HG03439 (cell line): ENCODE measurements around the gene GABRD.
"Not testable (repeated sequence)": the region's sequence is repeated elsewhere in the genome, so short reads cannot be mapped to it uniquely, and the experiment has no call there.

Experiments
- ATAC-seq: cut with Tn5 transposase; IDR thresholded peaks from one replicate; pipeline ENCODE4 v1.9.1; 2021; ENCODE audit warnings: mild to moderate bottlenecking, moderate library complexity; ENCODE audit not compliant: unreplicated experiment

Gene GABRD, protein sequence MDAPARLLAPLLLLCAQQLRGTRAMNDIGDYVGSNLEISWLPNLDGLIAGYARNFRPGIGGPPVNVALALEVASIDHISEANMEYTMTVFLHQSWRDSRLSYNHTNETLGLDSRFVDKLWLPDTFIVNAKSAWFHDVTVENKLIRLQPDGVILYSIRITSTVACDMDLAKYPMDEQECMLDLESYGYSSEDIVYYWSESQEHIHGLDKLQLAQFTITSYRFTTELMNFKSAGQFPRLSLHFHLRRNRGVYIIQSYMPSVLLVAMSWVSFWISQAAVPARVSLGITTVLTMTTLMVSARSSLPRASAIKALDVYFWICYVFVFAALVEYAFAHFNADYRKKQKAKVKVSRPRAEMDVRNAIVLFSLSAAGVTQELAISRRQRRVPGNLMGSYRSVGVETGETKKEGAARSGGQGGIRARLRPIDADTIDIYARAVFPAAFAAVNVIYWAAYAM

GRCh38 chr1:2019172-2019543 is at the start of gene GABRD:
TSS of gene GABRD (plus strand) at chr1:2019345. CDS start at chr1:2019424, 79 bp downstream.
- no peak for ATAC-seq

- no peak for ATAC-seq
These were observed 49.6 kb upstream of the GABRD start for GRCh38 chr1:1969505-1969900.

DNA sequence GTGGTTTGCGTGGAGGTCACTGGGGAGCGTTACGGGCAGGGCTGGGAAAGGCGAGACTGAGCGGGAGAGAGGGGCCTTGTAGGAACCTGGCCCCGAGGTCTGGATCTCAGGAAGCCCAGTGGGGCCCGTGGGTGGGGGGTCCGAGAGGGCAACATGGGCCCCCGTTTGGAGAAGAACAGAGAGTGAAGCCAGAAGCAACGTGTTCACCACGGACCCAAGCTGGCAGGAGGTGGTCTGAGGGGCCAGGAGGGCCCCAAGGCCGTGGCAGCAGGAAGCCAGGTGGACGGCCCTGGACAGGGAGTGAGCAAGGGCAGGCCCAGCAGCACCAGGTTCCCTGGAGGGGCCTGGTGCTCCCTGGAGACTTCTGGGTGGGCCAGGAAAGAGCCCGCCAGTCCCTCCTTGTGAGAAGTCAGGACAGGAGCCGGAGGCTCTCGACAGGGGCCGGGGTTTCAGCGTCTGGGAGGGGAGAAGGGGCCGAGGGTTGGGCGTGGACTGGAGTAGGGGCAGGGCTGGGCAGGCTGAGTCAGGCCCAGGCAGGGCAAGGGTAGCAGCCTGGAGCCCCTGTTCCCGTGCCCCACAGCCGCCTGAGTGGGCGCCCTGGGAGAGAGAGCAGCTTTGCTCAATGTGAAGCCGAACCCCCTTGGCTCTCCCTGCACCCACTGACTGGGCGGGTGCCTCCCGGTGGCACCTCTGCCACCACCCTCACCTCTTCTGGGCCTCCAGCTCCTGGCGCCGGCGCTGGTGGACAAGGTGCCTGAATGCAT is 49.0 kb upstream of the GABRD start:
- ATAC-seq, result no peak

GRCh38 chr1:1971017-1971416 is 48.1 kb upstream of the GABRD start:
- no peak for ATAC-seq

GRCh38 chr1:1971688-1972087 is 47.5 kb upstream of the GABRD start:
- no peak for ATAC-seq

DNA sequence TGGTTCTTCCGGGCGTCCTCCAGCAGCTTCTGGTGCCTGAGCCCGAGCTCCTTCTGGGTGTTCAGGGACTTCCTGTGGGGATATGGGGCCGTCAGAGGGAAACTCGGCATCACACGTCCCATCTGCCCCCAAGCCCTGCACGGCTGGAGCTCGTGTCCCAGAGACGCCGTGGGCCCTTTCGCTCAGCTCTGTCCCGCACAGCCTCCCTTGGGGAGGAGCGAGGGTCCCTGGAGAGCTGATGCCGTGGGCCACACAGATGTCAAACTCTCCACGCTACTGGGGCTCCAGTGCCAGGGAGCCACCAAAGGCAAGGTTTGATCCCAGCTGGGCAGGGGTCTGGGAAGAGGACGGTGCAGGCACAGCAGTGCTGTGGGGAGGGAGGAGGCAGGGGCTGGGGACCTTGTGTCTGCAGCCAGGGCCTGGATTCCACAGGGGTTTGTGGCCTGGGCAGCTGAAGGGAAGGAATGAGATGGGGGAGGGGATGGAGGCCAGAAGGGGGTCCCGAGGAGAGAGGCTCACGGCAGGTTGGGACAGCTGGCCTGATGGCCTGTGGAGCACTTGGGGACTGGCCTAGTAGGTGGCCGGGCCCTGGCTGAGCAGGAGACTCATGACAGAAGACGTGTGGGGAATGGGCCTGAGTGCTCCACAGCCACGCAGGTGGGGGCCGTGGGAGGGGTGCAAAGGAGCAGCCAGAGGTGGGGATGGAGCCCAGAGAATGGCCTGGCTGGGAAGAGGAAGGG is 46.0 kb upstream of the GABRD start:
- no peak for ATAC-seq

- ATAC-seq, result no peak
These were observed 45.2 kb upstream of the GABRD start for GRCh38 chr1:1973716-1974642.

DNA sequence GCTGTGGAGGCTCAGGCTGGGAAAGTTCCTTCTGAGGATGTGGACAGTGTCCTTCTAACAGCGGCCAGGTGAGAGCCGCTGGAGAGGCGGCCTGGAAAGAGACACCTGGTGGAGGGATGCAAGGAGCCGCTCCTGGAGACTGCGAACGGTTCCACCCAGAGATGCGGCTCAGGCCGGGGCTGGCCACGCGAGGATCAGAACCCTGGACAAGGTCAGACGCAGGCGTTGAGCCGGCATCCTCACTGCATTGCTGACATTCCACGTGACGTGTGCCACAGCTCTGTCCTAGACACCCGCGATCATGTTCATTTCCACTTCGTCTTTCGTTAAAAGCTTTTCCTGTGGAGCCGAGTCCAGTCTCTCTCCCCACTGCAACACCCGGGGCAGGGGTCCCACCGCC is 44.3 kb upstream of the GABRD start:
- ATAC-seq, result no peak

- ATAC-seq, result no peak
These were observed 43.6 kb upstream of the GABRD start for GRCh38 chr1:1975535-1975934.

- ATAC-seq, result no peak
These were observed 43.1 kb upstream of the GABRD start for GRCh38 chr1:1976031-1976430.

GRCh38 chr1:1978108-1978507 is 41.0 kb upstream of the GABRD start:
- ATAC-seq, result no peak

GRCh38 chr1:1978690-1979481 is 40.3 kb upstream of the GABRD start:
- ATAC-seq, result not testable (repeated sequence)

- ATAC-seq, result no peak
These were observed 39.5 kb upstream of the GABRD start for GRCh38 chr1:1979482-1980165.

DNA sequence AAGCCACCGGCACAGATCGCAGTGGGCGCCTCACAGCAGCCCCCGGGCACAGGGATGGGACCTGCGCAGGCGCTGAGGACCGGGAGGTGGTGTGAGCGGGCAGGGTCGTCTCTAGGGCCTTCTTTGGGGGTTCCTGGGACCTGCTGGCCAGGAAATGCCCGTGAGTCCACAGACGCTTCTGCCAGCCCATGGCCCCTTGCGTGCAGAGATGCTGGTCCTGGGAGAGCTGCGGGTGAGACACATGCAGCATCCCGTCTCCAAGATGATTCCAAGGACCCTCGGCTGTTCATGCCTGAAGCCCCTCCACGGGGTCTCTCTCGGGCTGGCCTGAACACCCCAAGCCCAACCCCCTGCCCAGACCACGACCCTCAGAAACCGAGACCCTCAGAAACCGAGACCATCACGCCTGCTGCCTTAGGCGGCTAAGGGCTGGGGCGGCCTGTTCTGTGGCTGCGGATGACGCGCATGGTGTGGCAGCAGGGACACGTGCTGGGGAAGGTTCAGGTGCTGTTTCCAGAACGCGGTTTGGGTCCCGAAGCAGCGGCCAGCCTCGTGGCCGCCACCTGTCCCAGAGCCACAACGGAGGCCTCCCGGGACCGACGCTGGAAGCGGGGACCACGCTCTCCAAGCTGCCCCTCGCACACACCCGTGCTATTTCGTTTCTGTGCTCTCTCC is 38.5 kb upstream of the GABRD start:
- no peak for ATAC-seq

DNA sequence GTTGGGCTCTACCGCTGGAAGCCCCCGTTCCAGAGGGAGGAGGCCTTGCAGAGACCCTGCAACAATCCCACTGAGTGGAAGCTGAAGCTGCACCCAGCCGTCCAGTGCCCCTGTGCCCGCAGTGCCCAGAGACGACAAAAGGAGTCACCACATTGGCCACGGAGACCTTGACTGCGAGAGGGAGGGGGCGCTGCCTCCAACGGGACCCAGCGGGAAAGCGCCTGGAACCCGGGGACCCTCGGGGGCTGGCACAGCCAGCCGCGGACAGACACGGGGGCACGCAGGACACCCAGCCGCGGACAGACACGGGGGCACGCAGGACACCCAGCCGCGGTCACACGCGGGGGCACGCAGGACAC is 38.0 kb upstream of the GABRD start:
- ATAC-seq, result no peak

DNA sequence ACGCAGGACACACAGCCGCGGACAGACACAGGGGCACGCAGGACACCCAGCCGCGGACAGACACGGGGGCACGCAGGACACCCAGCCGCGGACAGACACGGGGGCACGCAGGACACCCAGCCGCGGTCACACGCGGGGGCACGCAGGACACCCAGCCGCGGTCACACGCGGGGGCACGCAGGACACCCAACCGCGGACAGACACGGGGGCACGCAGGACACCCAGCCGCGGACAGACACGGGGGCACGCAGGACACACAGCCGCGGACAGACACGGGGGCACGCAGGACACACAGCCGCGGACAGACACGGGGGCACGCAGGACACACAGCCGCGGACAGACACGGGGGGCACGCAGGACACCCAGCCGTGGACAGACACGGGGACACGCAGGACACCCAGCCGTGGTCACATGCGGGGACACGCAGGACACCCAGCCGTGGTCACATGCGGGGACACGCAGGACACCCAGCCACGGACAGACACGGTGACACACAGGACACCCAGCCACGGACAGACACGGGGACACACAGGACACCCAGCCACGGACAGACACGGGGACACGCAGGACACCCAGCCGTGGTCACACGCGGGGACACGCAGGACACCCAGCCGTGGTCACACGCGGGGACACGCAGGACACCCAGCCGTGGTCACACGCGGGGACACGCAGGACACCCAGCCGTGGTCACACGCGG is 37.4 kb upstream of the GABRD start:
- not testable (repeated sequence) for ATAC-seq

GRCh38 chr1:1982379-1983232 is 36.5 kb upstream of the GABRD start:
- no peak for ATAC-seq
